Measurements from ENCODE around the gene TIGD3. TPM values are rescaled to one million over a fixed set of nuclear protein-coding genes. Genes with fewer than 3 reads are reported as not detected.

The TIGD3 gene
- total RNA-seq, 1 experiment from 2014 or later: 0.14 TPM

GRCh38 chr11:65325435-65325834 is 29.1 kb upstream of the TIGD3 start:
- H3K36me3 Mint-ChIP-seq (ENCODE audit: insufficient read depth, unreplicated experiment): peaks cover 43% of the 10 kb centered on the region
- no peak for DNase-seq (ENCODE audit: unreplicated experiment)
- no peak overlapping the region for H3K4me3 Mint-ChIP-seq (ENCODE audit: unreplicated experiment)
- H3K27ac Mint-ChIP-seq (ENCODE audit: low read depth, unreplicated experiment): no peak overlapping the region
- POLR2A ChIA-PET: interaction anchor here (0.6 to 2.2 kb wide), 4 partner anchors 9 to 64 kb away, joined by 3 to 9 read pairs (median 4); partner anchors contain the start of gene POLA2
- no peaks in the 10 kb centered on the region for H3K27me3 Mint-ChIP-seq (ENCODE audit: insufficient read depth, unreplicated experiment)
- TF ChIP-seq CTCF (IDR thresholded peaks at IDR 0.05; ENCODE audit: unreplicated experiment): no peak
- CTCF ChIA-PET: interaction anchor here (0.7 to 11.0 kb wide), 4 partner anchors 9 to 214 kb away, joined by 3 to 273 read pairs (median 8); partner anchors contain the start of gene CDC42EP2
- no peaks in the 10 kb centered on the region for H3K9me3 Mint-ChIP-seq (ENCODE audit: unreplicated experiment)
- H3K4me1 Mint-ChIP-seq (ENCODE audit: insufficient read depth, unreplicated experiment): peaks cover 7% of the 10 kb centered on the region
- no TSS peak for BruUV-seq (replicated peaks)
- intact Hi-C loops (cut with micrococcal nuclease): no loop called here

- H3K27ac Mint-ChIP-seq (ENCODE audit: low read depth, unreplicated experiment): no peak overlapping the region
Measured at GRCh38 chr11:65327021-65327420, 27.5 kb upstream of the TIGD3 start.

GRCh38 chr11:65329478-65329877 is 25.1 kb upstream of the TIGD3 start:
- Mint-ChIP-seq H3K27ac (ENCODE audit: low read depth, unreplicated experiment) (peak overlapping the region; percentile 75), H3K9me3 (ENCODE audit: unreplicated experiment) (no peaks in the 10 kb centered on the region), H3K4me1 (ENCODE audit: insufficient read depth, unreplicated experiment) (peaks cover 9% of the 10 kb centered on the region), H3K4me3 (ENCODE audit: unreplicated experiment) (no peak overlapping the region), H3K27me3 (ENCODE audit: insufficient read depth, unreplicated experiment) (no peaks in the 10 kb centered on the region), H3K36me3 (ENCODE audit: insufficient read depth, unreplicated experiment) (peaks cover 12% of the 10 kb centered on the region)
- intact Hi-C loops (cut with micrococcal nuclease): no loop called here
- ChIA-PET POLR2A (interaction anchor here (0.6 to 2.4 kb wide), 12 partner anchors 13 to 483 kb away, joined by 3 to 32 read pairs (median 4); partner anchors contain the start of genes CDC42EP2 and POLA2), CTCF (interaction anchor here (0.6 to 11.0 kb wide), 31 partner anchors 9 to 452 kb away, joined by 3 to 273 read pairs (median 4); partner anchors contain the start of genes AP5B1, CDC42EP2, FRMD8 and POLA2)
- TF ChIP-seq CTCF (IDR thresholded peaks at IDR 0.05; ENCODE audit: unreplicated experiment): no peak
- no peak for DNase-seq (ENCODE audit: unreplicated experiment)
- BruUV-seq (replicated peaks): no TSS peak

More at GRCh38 chr11:65327021-65327420, 27.5 kb upstream of the TIGD3 start:
- no peaks in the 10 kb centered on the region for H3K27me3 Mint-ChIP-seq (ENCODE audit: insufficient read depth, unreplicated experiment)
- H3K36me3 Mint-ChIP-seq (ENCODE audit: insufficient read depth, unreplicated experiment): peaks cover 27% of the 10 kb centered on the region
- DNase-seq (ENCODE audit: unreplicated experiment): no peak
- no TSS peak for BruUV-seq (replicated peaks)
- no peaks in the 10 kb centered on the region for H3K9me3 Mint-ChIP-seq (ENCODE audit: unreplicated experiment)
- CTCF ChIA-PET: interaction anchor here (0.9 to 11.0 kb wide), 3 partner anchors 10 to 52 kb away, joined by 3 to 273 read pairs (median 13); partner anchors contain the start of gene CDC42EP2
- POLR2A ChIA-PET: interaction anchor here (1.3 to 2.2 kb wide), 2 partner anchors 10 to 52 kb away, joined by 4 to 9 read pairs; no protein-coding TSS in a partner anchor
- H3K4me3 Mint-ChIP-seq (ENCODE audit: unreplicated experiment): no peak overlapping the region
- TF ChIP-seq CTCF (IDR thresholded peaks at IDR 0.05; ENCODE audit: unreplicated experiment): no peak
- peaks cover 7% of the 10 kb centered on the region for H3K4me1 Mint-ChIP-seq (ENCODE audit: insufficient read depth, unreplicated experiment)
- intact Hi-C loops (cut with micrococcal nuclease): no loop called here

- CTCF ChIA-PET: interaction anchor here (0.6 to 11.0 kb wide), 33 partner anchors 9 to 241 kb away, joined by 3 to 273 read pairs (median 4); partner anchors contain the start of genes CDC42EP2, FRMD8 and POLA2
- Mint-ChIP-seq H3K27me3 (ENCODE audit: insufficient read depth, unreplicated experiment) (no peaks in the 10 kb centered on the region), H3K36me3 (ENCODE audit: insufficient read depth, unreplicated experiment) (peaks cover 12% of the 10 kb centered on the region), H3K27ac (ENCODE audit: low read depth, unreplicated experiment) (peak overlapping the region; percentile 75), H3K9me3 (ENCODE audit: unreplicated experiment) (no peaks in the 10 kb centered on the region), H3K4me1 (ENCODE audit: insufficient read depth, unreplicated experiment) (peaks cover 14% of the 10 kb centered on the region), H3K4me3 (ENCODE audit: unreplicated experiment) (no peak overlapping the region)
- TF ChIP-seq CTCF (IDR thresholded peaks at IDR 0.05; ENCODE audit: unreplicated experiment): peak; percentile 76
- no TSS peak for BruUV-seq (replicated peaks)
- DNase-seq (ENCODE audit: unreplicated experiment): peak; percentile 94
- intact Hi-C loops (cut with micrococcal nuclease): loop anchor here (1.0 kb wide), 3 partner anchors 13 to 105 kb away; no protein-coding TSS in a partner anchor
- POLR2A ChIA-PET: interaction anchor here (0.8 to 2.4 kb wide), 10 partner anchors 14 to 483 kb away, joined by 3 to 32 read pairs (median 4); partner anchors contain the start of genes CDC42EP2 and POLA2
Measured at GRCh38 chr11:65329944-65330403, 24.6 kb upstream of the TIGD3 start.
